KMS-11 (cell line): ENCODE measurements around the gene AQP9.

Source experiments
- H2AFZ ChIP-seq: fragments of 200-600 bp; sonication (generic); 2 replicates; pipeline ENCODE4 v1.6.1; 2016; ENCODE audit warnings: antibody characterized with exemption, mixed run types, low read depth
- H3K27ac ChIP-seq: fragments of 200-600 bp; sonication (generic); 2 replicates; pipeline ENCODE4 v1.6.1; 2016; ENCODE audit warnings: mild to moderate bottlenecking, mixed run types
- H3K27me3 ChIP-seq: fragments of 200-600 bp; sonication (generic); 2 replicates; pipeline ENCODE4 v1.6.1; 2017; ENCODE audit warnings: mild to moderate bottlenecking, low read depth, mixed run types, moderate library complexity; ENCODE audit not compliant: insufficient read depth
- H3K36me3 ChIP-seq: fragments of 200-600 bp; sonication (generic); 2 replicates; pipeline ENCODE4 v1.6.1; 2017; ENCODE audit warnings: mild to moderate bottlenecking, mixed run types; ENCODE audit not compliant: insufficient read depth
- H3K4me1 ChIP-seq: fragments of 200-600 bp; sonication (generic); 2 replicates; pipeline ENCODE4 v1.6.1; 2016; ENCODE audit warnings: mild to moderate bottlenecking, low read depth, mixed run types; ENCODE audit not compliant: poor library complexity, severe bottlenecking
- H3K4me2 ChIP-seq: fragments of 200-600 bp; sonication (generic); 2 replicates; pipeline ENCODE4 v1.7.0; 2016; ENCODE audit warnings: mild to moderate bottlenecking, mixed run types
- H3K4me3 ChIP-seq: fragments of 200-600 bp; sonication (generic); IDR thresholded peaks from 2 replicates; pipeline ENCODE4 v1.6.1; 2017; ENCODE audit warnings: low read depth, low read length, mixed read lengths; ENCODE audit not compliant: insufficient read depth
- H3K79me2 ChIP-seq: fragments of 200-600 bp; sonication (generic); 2 replicates; pipeline ENCODE4 v1.6.1; 2016; ENCODE audit warnings: low read depth, mixed run types; ENCODE audit not compliant: insufficient read depth
- H3K9ac ChIP-seq: fragments of 200-600 bp; sonication (generic); 2 replicates; pipeline ENCODE4 v1.6.1; 2016; ENCODE audit warnings: mild to moderate bottlenecking, mixed run types
- H4K20me1 ChIP-seq: fragments of 200-600 bp; sonication (generic); 2 replicates; pipeline ENCODE4 v1.6.1; 2016; ENCODE audit warnings: mild to moderate bottlenecking, mixed run types; ENCODE audit not compliant: insufficient read depth
- CTCF ChIP-seq: fragments of 200-600 bp; sonication (generic); conservative IDR thresholded peaks from 2 replicates; pipeline ENCODE4 v1.6.1; 2017; ENCODE audit warnings: low read depth, mild to moderate bottlenecking, antibody characterized with exemption, low read length, moderate library complexity, mixed read lengths

The AQP9 gene

DNA sequence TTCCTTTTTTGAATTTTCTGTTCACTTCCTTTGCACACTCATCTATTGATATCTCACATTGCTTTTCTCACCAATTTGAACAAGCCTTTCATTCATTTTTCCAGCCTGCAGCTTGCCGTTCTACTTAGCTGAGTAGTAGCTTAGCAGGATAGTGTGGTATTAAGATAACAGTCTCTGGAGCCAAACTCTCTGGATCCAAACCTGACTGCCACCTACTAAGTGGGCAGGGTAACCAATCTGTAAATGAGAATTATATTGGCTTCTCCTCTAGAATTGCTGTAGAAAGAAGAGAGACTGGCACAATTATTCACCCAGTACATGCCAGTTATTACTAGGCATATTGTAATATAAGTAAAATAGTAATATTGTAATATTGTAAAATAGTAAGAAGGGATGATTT is 40.5 kb downstream of the AQP9 start:
- no peaks in the 10 kb centered on the region for H3K4me1 ChIP-seq
- no peak overlapping the region for H3K27ac ChIP-seq
- no peaks in the 10 kb centered on the region for H3K79me2 ChIP-seq
- no peaks in the 10 kb centered on the region for H3K27me3 ChIP-seq
- TF ChIP-seq CTCF = no peak
- no peaks in the 10 kb centered on the region for H4K20me1 ChIP-seq
- H3K36me3 ChIP-seq = no peaks in the 10 kb centered on the region; the same call in 1 of the 2 replicates
- H2AFZ ChIP-seq = no peak overlapping the region
- H3K4me3 ChIP-seq = no peak overlapping the region
- H3K4me2 ChIP-seq = no peak overlapping the region
- no peak overlapping the region for H3K9ac ChIP-seq

DNA sequence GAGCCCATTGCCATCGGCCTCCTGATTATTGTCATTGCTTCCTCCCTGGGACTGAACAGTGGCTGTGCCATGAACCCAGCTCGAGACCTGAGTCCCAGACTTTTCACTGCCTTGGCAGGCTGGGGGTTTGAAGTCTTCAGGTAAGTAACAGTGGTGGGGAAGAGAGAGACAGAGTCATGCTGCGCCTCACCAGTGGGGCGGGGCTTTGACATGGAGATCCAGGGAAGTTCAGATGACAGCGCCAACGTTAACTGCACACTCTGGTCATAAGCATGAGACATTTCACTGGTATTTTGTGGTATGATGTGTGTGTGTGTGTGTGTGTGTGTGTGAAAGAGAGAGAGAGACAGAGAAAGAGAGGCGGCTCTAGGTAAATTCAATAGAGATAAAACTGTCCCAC is 41.0 kb downstream of the AQP9 start:
- no peak overlapping the region for H3K4me3 ChIP-seq
- H3K4me2 ChIP-seq = no peak overlapping the region
- no peaks in the 10 kb centered on the region; the same call in 1 of the 2 replicates for H3K36me3 ChIP-seq
- H3K27ac ChIP-seq = no peak overlapping the region
- H4K20me1 ChIP-seq = no peaks in the 10 kb centered on the region
- no peaks in the 10 kb centered on the region for H3K27me3 ChIP-seq
- no peak overlapping the region for H2AFZ ChIP-seq
- TF ChIP-seq CTCF = no peak
- no peaks in the 10 kb centered on the region for H3K79me2 ChIP-seq
- H3K9ac ChIP-seq = no peak overlapping the region
- no peaks in the 10 kb centered on the region for H3K4me1 ChIP-seq

DNA sequence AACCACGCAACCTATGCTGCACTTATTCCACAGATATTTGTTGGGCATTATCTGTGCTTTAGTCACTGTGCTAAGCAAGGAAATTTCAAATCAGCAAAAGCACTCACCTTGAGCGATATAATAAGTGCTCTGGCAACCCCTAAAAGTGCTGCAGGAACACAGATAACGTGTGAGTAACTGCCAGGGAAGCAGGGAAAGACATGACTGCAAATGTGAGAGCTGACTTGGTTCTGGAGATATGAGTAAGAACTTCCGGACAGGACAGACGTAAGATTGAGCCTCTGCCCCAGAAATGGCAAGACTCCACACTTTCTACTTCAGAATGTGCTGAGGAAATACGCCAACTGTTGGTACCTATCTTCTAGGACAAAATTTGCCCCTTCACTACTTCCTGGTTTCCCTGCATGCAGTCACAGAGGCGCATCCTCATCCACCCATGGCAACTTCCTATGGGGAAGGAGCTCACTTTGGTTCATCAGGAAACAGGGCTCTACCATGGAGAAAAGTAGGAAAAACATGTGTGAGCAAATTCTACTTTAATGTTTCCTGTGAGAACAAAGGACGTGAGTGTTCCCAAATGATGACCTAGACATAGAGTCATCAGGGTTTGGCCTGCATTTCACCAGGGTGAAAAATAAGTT is 41.7 kb downstream of the AQP9 start:
- Histone ChIP-seq H3K9ac (no peak overlapping the region), H3K79me2 (no peaks in the 10 kb centered on the region), H3K27ac (no peak overlapping the region), H3K4me2 (no peak overlapping the region), H2AFZ (no peak overlapping the region), H4K20me1 (no peaks in the 10 kb centered on the region), H3K4me1 (no peaks in the 10 kb centered on the region), H3K27me3 (no peaks in the 10 kb centered on the region), H3K36me3 (no peaks in the 10 kb centered on the region; the same call in 1 of the 2 replicates), H3K4me3 (no peak overlapping the region)
- no peak for TF ChIP-seq CTCF

DNA sequence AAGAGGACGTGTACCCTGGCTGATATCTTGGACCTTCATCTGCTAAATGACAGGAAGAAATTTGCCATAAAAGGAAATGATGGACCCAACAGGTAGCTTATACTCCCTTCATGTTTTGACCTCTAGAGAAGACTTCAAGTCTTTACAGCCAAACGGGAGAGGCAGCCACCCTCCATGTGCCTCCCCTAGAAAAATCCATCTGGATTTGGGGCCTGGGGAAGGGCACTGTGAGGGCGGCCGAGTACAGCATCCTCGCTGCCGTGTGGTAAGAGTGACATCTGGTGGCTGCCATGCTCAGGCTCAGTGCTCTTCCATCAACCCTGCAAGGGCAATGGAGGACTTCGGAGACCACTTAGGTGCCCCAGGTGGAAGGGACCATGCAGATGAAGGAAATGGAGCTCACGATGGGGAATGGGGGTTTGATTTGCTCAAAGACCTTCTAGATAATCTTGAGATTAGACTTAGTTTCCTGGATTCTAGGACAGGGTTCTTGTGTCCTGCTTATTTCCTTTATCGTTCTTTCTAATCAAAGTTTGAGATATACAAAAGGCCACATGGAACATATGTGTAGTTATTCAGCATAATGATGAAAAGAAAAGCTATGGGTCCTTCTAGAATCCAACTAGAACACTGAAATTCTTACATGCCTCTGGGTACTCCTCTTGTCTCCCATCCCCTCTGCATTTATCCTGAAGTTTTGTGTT is 44.4 kb downstream of the AQP9 start:
- Histone ChIP-seq H3K4me1 (no peaks in the 10 kb centered on the region), H3K79me2 (no peaks in the 10 kb centered on the region), H3K4me2 (no peak overlapping the region), H3K36me3 (no peaks in the 10 kb centered on the region; the same call in 1 of the 2 replicates), H4K20me1 (no peaks in the 10 kb centered on the region), H2AFZ (no peak overlapping the region), H3K27ac (no peak overlapping the region), H3K27me3 (no peaks in the 10 kb centered on the region), H3K4me3 (no peak overlapping the region), H3K9ac (no peak overlapping the region)
- TF ChIP-seq CTCF = peak; percentile 74
